ENCODE data around the gene PCDHB4. TPM values are rescaled to one million over a fixed set of nuclear protein-coding genes. Genes with fewer than 3 reads are reported as not detected.
"Not testable (repeated sequence)": the region's sequence is repeated elsewhere in the genome, so short reads cannot be mapped to it uniquely, and the experiment has no call there.

The PCDHB4 gene
- total RNA-seq = not detected

DNA sequence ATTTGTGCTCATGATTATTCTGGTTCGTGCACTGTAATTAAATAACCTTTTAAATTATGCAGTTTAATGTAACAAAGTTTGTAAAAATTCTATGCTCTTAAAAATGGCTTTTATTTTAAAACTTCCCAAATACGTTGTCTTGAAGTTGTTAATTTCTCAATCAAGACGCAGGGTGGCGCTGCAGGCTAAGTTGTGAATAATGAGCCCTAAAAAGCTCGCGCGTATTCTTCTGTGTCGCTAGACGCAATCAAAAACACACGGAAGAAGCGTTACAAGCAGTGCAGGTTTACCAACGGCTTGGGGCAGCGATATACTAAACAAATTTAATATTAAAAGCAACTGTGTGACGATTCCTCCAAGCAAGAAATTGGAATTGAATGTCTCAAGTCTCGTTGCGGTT, at the start of gene PCDHB4:
PCDHB4 (plus strand) TSS at position 256 of the 400 bp plus-strand sequence. CDS start 181 bp downstream, outside the sequence.
- Mint-ChIP-seq H3K36me3 (ENCODE audit: insufficient read depth in 2 of 2) (peaks cover 0 to 8% of the 10 kb centered on the region in 2 donors), H3K4me1 (ENCODE audit: low read depth) (no peaks in the 10 kb centered on the region), H3K27me3 (ENCODE audit: low read depth) (peaks cover 20% of the 10 kb centered on the region), H3K27ac (no peak within 1 kb of the TSS), H3K9me3 (peaks cover 2 to 6% of the 10 kb centered on the region in 2 donors), H3K4me3 (no peak within 1 kb of the TSS)
- ATAC-seq (replicated peaks in 1 of 2) (no peak), DNase-seq (no peak)

DNA sequence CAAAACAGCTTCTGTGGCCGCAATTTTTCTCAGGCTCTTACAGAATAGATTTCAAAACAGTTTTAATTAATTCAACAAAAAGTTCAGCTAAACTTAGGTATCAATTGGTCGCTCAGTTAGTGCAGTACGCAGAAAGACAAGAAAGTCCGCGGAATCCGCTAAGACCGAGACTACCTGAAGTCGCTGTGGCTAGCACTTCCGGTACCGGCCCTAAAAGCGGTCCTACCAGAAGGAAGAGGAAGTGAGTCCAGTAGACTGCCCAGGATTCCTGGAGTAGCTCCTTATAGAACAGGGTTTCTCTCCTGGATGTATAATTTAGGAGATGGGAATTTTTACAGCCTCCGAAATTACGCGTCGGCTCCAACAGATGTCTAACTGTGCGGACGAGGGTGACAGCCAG, 43.8 kb upstream of the PCDHB4 start:
- H3K4me3 Mint-ChIP-seq = no peak overlapping the region
- no peak for ATAC-seq (replicated peaks in 1 of 2)

DNA sequence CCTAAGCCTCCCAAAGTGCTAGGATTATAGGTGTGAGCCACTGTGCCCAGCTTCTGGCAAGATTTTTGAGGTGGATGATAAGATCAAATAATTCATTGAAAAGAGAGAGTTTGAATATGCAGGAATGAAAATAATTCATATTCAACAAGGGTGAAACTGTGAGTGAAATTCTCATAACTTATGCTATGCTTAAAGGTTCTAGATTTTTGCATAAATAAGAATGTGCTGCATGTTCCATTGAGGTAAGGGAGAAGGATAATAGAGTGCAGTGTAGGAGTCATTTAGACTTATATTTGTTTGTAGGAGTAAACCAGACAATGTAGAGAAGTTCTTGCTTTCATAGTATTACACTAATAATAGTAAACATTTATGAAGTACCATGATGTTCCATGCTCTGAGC, 39.4 kb upstream of the PCDHB4 start:
- peaks cover 12% of the 10 kb centered on the region for H3K27me3 Mint-ChIP-seq (ENCODE audit: low read depth)
- no peak overlapping the region for H3K4me3 Mint-ChIP-seq
- H3K36me3 Mint-ChIP-seq (ENCODE audit: insufficient read depth in 2 of 2) = peaks cover 3 to 5% of the 10 kb centered on the region in 2 donors
- peaks cover 8% of the 10 kb centered on the region for H3K4me1 Mint-ChIP-seq (ENCODE audit: low read depth)
- no peaks in the 10 kb centered on the region for H3K9me3 Mint-ChIP-seq
- no peak overlapping the region for H3K27ac Mint-ChIP-seq
- ATAC-seq (replicated peaks in 1 of 2) (no peak), DNase-seq (no peak)

More for the DNA sequence above, 43.8 kb upstream of the PCDHB4 start:
- Mint-ChIP-seq H3K27ac (no peak overlapping the region), H3K9me3 (peaks cover 0 to 4% of the 10 kb centered on the region in 2 donors), H3K27me3 (ENCODE audit: low read depth) (peaks cover 7% of the 10 kb centered on the region), H3K36me3 (ENCODE audit: insufficient read depth in 2 of 2) (peaks cover 2 to 8% of the 10 kb centered on the region in 2 donors), H3K4me1 (ENCODE audit: low read depth) (no peaks in the 10 kb centered on the region)
- no peak for DNase-seq

DNA sequence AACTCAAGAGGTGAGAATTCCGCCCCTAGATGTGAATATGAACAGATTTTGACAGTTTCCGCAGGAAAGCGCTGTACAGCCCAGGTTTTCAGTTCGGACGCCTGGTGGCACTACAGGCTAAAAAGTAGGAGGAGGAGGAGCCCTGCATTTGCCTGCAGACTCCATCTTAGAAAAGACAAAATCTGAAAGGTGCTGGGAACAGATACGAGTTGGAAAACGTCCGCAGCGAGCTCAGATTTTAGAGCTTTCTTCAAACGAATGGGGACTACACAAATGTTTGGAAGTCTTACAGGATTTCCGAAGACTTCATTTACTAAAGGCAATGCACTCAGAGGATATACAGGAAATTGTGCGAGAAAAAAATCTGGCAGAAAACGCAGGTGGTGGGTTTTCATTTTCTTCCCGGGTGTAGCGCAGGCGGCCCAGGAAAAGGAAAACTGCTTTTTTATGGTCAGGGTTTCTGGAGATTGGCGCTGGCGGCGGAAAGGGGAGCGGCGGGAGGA, 37.1 kb upstream of the PCDHB4 start:
- Mint-ChIP-seq H3K36me3 (ENCODE audit: insufficient read depth in 2 of 2) (peaks cover 2 to 3% of the 10 kb centered on the region in 2 donors), H3K9me3 (no peaks in the 10 kb centered on the region), H3K4me3 (peak overlapping the region; percentile 88 to 99), H3K4me1 (ENCODE audit: low read depth) (peaks cover 8% of the 10 kb centered on the region), H3K27me3 (ENCODE audit: low read depth) (peaks cover 17% of the 10 kb centered on the region), H3K27ac (peak overlapping the region; percentile 87)
- peak; percentile 35 to 48 for DNase-seq
- ATAC-seq (replicated peaks in 1 of 2) = peak; percentile 70 to 81

DNA sequence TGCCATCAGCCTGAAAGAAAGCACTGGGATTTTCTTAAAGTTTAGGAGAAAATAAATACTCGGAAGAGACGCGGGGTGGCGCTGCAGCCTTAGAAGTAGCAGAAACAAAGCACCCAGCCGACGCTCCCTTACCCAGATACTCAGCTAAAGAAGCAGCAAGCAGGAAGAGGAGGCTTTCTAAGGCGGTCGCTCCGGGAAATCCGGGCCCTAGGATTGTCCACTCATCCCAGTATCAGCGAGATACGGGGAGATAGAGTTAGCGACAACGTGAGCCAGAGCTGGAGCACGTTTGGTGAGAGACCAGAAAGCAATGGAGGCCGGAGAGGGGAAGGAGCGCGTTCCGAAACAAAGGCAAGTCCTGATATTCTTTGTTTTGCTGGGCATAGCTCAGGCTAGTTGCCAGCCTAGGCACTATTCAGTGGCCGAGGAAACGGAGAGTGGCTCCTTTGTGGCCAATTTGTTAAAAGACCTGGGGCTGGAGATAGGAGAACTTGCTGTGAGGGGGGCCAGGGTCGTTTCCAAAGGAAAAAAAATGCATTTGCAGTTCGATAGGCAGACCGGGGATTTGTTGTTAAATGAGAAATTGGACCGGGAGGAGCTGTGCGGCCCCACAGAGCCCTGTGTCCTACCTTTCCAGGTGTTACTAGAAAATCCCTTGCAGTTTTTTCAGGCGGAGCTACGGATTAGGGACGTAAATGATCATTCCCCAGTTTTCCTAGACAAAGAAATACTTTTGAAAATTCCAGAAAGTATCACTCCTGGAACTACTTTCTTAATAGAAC, 26.9 kb upstream of the PCDHB4 start, which contains the start of gene PCDHB2:
PCDHB2 (plus strand) TSS at position 135 of the 782 bp plus-strand sequence; CDS start at position 311, 176 bp downstream.
- no peak within 1 kb of the TSS for H3K27ac Mint-ChIP-seq
- peak within 1 kb of the TSS in 1 of 2 donors; percentile 17 for H3K4me3 Mint-ChIP-seq
- no peaks in the 10 kb centered on the region for H3K4me1 Mint-ChIP-seq (ENCODE audit: low read depth)

DNA sequence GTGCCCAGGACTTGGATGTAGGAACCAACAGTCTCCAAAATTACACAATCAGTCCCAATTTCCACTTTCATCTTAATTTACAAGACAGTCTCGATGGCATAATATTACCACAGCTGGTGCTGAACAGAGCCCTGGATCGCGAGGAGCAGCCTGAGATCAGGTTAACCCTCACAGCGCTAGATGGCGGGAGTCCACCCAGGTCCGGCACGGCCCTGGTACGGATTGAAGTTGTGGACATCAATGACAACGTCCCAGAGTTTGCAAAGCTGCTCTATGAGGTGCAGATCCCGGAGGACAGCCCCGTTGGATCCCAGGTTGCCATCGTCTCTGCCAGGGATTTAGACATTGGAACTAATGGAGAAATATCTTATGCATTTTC, 26.4 kb upstream of the PCDHB4 start:
- peaks cover 7 to 8% of the 10 kb centered on the region in 2 donors for H3K36me3 Mint-ChIP-seq (ENCODE audit: insufficient read depth in 2 of 2)
- H3K4me1 Mint-ChIP-seq (ENCODE audit: low read depth) = no peaks in the 10 kb centered on the region
- DNase-seq (no peak), ATAC-seq (replicated peaks in 1 of 2) (no peak)
- H3K4me3 Mint-ChIP-seq = no peak overlapping the region
- H3K9me3 Mint-ChIP-seq = peaks cover 7 to 14% of the 10 kb centered on the region in 2 donors
- peaks cover 32% of the 10 kb centered on the region for H3K27me3 Mint-ChIP-seq (ENCODE audit: low read depth)
- H3K27ac Mint-ChIP-seq = no peak overlapping the region

More for the DNA sequence above, 26.9 kb upstream of the PCDHB4 start, which contains the start of gene PCDHB2:
- DNase-seq (no peak), ATAC-seq (replicated peaks in 1 of 2) (no peak)
- Mint-ChIP-seq H3K27me3 (ENCODE audit: low read depth) (peaks cover 26% of the 10 kb centered on the region), H3K36me3 (ENCODE audit: insufficient read depth in 2 of 2) (peaks cover 6% of the 10 kb centered on the region in 2 donors), H3K9me3 (peaks cover 6 to 13% of the 10 kb centered on the region in 2 donors)

DNA sequence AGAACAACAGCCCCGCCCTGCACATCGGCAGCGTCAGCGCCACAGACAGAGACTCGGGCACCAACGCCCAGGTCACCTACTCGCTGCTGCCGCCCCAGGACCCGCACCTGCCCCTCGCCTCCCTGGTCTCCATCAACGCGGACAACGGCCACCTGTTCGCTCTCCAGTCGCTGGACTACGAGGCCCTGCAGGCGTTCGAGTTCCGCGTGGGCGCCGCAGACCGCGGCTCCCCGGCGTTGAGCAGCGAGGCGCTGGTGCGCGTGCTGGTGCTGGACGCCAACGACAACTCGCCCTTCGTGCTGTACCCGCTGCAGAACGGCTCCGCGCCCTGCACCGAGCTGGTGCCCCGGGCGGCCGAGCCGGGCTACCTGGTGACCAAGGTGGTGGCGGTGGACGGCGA, 25.4 kb upstream of the PCDHB4 start:
- DNase-seq; H3K4me3 Mint-ChIP-seq; ATAC-seq (replicated peaks in 1 of 2); H3K27ac Mint-ChIP-seq; H3K4me1 Mint-ChIP-seq (ENCODE audit: low read depth): not testable (repeated sequence)
- Mint-ChIP-seq H3K27me3 (ENCODE audit: low read depth) (peaks cover 41% of the 10 kb centered on the region), H3K36me3 (ENCODE audit: insufficient read depth in 2 of 2) (peaks cover 10 to 12% of the 10 kb centered on the region in 2 donors), H3K9me3 (peaks cover 10 to 12% of the 10 kb centered on the region in 2 donors)

DNA sequence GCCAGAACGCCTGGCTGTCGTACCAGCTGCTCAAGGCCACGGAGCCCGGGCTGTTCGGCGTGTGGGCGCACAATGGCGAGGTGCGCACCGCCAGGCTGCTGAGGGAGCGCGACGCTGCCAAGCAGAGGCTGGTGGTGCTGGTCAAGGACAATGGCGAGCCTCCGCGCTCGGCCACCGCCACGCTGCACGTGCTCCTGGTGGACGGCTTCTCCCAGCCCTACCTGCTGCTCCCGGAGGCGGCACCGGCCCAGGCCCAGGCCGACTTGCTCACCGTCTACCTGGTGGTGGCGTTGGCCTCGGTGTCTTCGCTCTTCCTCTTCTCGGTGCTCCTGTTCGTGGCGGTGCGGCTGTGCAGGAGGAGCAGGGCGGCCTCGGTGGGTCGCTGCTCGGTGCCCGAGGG, 25.0 kb upstream of the PCDHB4 start:
- Mint-ChIP-seq H3K36me3 (ENCODE audit: insufficient read depth in 2 of 2) (peaks cover 10 to 12% of the 10 kb centered on the region in 2 donors), H3K27me3 (ENCODE audit: low read depth) (peaks cover 46% of the 10 kb centered on the region)

DNA sequence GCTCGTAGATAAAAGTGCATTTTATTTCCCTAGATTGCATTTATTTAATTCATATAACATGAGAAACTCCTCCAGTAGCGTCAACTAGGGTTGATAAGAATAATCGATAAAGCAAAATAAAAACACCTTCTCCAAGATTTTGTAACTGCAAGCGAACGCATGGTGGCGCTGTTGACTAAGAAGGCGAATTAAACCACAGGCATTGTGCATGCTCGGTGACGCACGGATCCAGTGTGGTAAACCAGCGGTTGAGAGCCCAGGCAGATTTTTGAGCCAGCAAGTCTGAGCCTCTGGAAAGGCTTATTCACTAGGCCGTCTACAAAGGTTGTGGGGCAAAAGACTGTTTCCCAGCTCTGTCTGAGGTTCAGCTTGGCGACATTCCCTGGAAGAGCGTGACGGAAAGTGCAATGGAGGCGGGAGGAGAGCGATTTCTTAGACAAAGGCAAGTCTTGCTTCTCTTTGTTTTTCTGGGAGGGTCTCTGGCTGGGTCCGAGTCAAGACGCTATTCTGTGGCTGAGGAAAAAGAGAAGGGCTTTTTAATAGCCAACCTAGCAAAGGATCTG, 21.3 kb upstream of the PCDHB4 start, which contains the start of gene PCDHB3:
PCDHB3 (plus strand) TSS at position 231 of the 563 bp plus-strand sequence; CDS start at position 408, 177 bp downstream.
- Mint-ChIP-seq H3K27ac (no peak within 1 kb of the TSS), H3K27me3 (ENCODE audit: low read depth) (peaks cover 35% of the 10 kb centered on the region), H3K4me3 (no peak within 1 kb of the TSS), H3K4me1 (ENCODE audit: low read depth) (no peaks in the 10 kb centered on the region), H3K36me3 (ENCODE audit: insufficient read depth in 2 of 2) (peaks cover 5 to 8% of the 10 kb centered on the region in 2 donors), H3K9me3 (peaks cover 8 to 9% of the 10 kb centered on the region in 2 donors)
- ATAC-seq (replicated peaks in 1 of 2) (no peak), DNase-seq (peak; percentile 46 to 58)

More for the DNA sequence above, 25.0 kb upstream of the PCDHB4 start:
- H3K9me3 Mint-ChIP-seq = peaks cover 11 to 12% of the 10 kb centered on the region in 2 donors
- not testable (repeated sequence) for ATAC-seq (replicated peaks in 1 of 2); H3K4me1 Mint-ChIP-seq (ENCODE audit: low read depth); DNase-seq; H3K27ac Mint-ChIP-seq; H3K4me3 Mint-ChIP-seq

DNA sequence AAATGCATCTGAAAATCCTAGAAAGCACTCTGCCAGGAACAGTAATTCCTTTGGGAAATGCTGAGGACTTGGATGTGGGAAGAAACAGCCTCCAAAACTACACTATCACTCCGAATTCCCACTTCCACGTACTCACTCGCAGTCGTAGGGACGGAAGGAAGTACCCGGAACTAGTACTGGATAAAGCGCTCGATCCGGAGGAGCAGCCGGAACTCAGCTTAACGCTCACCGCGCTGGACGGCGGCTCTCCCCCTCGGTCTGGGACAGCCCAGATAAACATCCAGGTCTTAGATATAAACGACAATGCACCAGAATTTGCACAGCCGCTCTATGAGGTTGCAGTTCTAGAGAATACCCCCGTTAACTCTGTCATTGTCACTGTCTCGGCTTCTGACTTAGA, 20.6 kb upstream of the PCDHB4 start:
- Mint-ChIP-seq H3K27me3 (ENCODE audit: low read depth) (peaks cover 28% of the 10 kb centered on the region), H3K27ac (no peak overlapping the region), H3K36me3 (ENCODE audit: insufficient read depth in 2 of 2) (peaks cover 4 to 8% of the 10 kb centered on the region in 2 donors), H3K4me1 (ENCODE audit: low read depth) (no peaks in the 10 kb centered on the region), H3K9me3 (peaks cover 6 to 9% of the 10 kb centered on the region in 2 donors), H3K4me3 (no peak overlapping the region)
- ATAC-seq (replicated peaks in 1 of 2) (no peak), DNase-seq (no peak)

DNA sequence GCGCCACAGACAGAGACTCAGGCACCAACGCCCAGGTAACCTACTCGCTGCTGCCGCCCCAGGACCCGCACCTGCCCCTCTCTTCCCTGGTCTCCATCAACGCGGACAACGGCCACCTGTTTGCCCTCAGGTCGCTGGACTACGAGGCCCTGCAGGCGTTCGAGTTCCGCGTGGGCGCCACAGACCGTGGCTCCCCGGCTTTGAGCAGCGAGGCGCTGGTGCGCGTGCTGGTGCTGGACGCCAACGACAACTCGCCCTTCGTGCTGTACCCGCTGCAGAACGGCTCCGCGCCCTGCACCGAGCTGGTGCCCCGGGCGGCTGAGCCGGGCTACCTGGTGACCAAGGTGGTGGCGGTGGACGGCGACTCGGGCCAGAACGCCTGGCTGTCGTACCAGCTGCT, 19.5 kb upstream of the PCDHB4 start:
- not testable (repeated sequence) for DNase-seq; H3K27ac Mint-ChIP-seq; H3K4me3 Mint-ChIP-seq; H3K9me3 Mint-ChIP-seq; ATAC-seq (replicated peaks in 1 of 2); H3K36me3 Mint-ChIP-seq (ENCODE audit: insufficient read depth in 2 of 2); H3K4me1 Mint-ChIP-seq (ENCODE audit: low read depth)
- peaks cover 28% of the 10 kb centered on the region for H3K27me3 Mint-ChIP-seq (ENCODE audit: low read depth)

DNA sequence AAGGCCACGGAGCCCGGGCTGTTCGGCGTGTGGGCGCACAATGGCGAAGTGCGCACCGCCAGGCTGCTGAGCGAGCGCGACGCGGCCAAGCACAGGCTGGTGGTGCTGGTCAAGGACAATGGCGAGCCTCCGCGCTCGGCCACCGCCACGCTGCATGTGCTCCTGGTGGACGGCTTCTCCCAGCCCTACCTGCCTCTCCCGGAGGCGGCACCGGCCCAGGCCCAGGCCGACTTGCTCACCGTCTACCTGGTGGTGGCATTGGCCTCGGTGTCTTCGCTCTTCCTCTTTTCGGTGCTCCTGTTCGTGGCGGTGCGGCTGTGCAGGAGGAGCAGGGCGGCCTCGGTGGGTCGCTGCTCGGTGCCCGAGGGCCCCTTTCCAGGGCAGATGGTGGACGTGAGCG, 19.1 kb upstream of the PCDHB4 start:
- not testable (repeated sequence) for H3K4me1 Mint-ChIP-seq (ENCODE audit: low read depth); H3K4me3 Mint-ChIP-seq; H3K27ac Mint-ChIP-seq; ATAC-seq (replicated peaks in 1 of 2); H3K36me3 Mint-ChIP-seq (ENCODE audit: insufficient read depth in 2 of 2); DNase-seq; H3K9me3 Mint-ChIP-seq
- H3K27me3 Mint-ChIP-seq (ENCODE audit: low read depth) = peaks cover 28% of the 10 kb centered on the region

DNA sequence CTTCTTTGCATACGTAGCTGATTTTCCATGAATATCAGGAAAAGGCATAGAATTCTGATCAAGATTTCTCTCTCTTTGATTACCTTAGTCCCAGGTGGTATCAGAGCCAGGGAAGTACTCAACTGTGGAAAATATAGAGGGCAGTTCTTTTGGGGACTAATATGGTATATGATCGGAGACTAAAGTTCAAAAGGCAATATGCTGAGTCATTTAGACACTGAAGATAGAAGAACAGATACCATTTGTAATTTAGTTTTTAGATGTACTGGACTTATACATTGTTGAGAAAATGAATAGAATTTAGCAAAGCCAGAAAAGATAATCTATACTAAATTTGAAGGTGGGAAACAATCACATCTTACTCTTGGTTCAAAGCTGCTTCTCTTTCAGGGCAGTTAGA, 16.3 kb upstream of the PCDHB4 start:
- peaks cover 2 to 7% of the 10 kb centered on the region in 2 donors for H3K9me3 Mint-ChIP-seq
- H3K36me3 Mint-ChIP-seq (ENCODE audit: insufficient read depth in 2 of 2) = peaks cover 2 to 6% of the 10 kb centered on the region in 2 donors
- DNase-seq (no peak), ATAC-seq (replicated peaks in 1 of 2) (no peak)
- H3K4me3 Mint-ChIP-seq = no peak overlapping the region
- no peak overlapping the region for H3K27ac Mint-ChIP-seq
- peaks cover 15% of the 10 kb centered on the region for H3K27me3 Mint-ChIP-seq (ENCODE audit: low read depth)
- H3K4me1 Mint-ChIP-seq (ENCODE audit: low read depth) = no peaks in the 10 kb centered on the region

Data from activated T-cell treated with anti-CD3 and anti-CD28 coated beads, Interleukin-2, amount 50 U/mL, for 72 hours (primary cell).